K562 (cell line): Measurements from ENCODE around the gene THAP11. TPM values are rescaled to one million over a fixed set of nuclear protein-coding genes. Genes with fewer than 3 reads are reported as not detected.

ENCODE experiments used
- DIDO1 ChIP-seq: fragments of 450-650 bp; IDR thresholded peaks from 2 replicates; pipeline ENCODE4 v1.6.1; 2016; ENCODE audit warnings: low read depth, missing biosample characterization, missing genetic modification characterization
- KDM1A ChIP-seq, 2 experiments: fragments of 450-650 bp; IDR thresholded peaks; 2 replicates each; pipeline ENCODE4 v1.6.1; 2016; ENCODE audit warnings: mild to moderate bottlenecking in 2 of 2
- POU5F1 ChIP-seq: fragments of 150-350 bp; IDR thresholded peaks from 2 replicates; pipeline ENCODE4 v1.6.1; 2014; ENCODE audit warnings: borderline replicate concordance, low read length, low read depth, mild to moderate bottlenecking; ENCODE audit not compliant: partially characterized antibody
- SPI1 ChIP-seq: IDR thresholded peaks from 2 replicates; pipeline ENCODE4 v1.6.1; 2011; ENCODE audit warnings: low read depth, low read length, control low read depth, borderline replicate concordance
- TEAD2 ChIP-seq: fragments of 450-650 bp; IDR thresholded peaks from 2 replicates; pipeline ENCODE4 v1.6.1; 2016; ENCODE audit warnings: missing genetic modification characterization, control low read depth, missing compliant biosample characterization
- TFAM ChIP-seq: fragments of 250-450 bp; sonication (Bioruptor Pico); conservative IDR thresholded peaks from 2 replicates; pipeline ENCODE4 v1.5.0; 2021; ENCODE audit warnings: mild to moderate bottlenecking, moderate library complexity
- ZFX ChIP-seq: sonication (generic); formaldehyde crosslinking; IDR thresholded peaks from 2 replicates; pipeline ENCODE4 v1.8.0; 2022; ENCODE audit warnings: mild to moderate bottlenecking, missing genetic modification reagents, moderate library complexity
- ZNF134 ChIP-seq: fragments of 250-450 bp; sonication (Bioruptor Pico); conservative IDR thresholded peaks from 2 replicates; pipeline ENCODE4 v1.4.0; 2020
- polyA plus RNA-seq, 8 experiments: library from polyadenylated mRNA; depleted of rRNA in 4 of 8; stranded (reverse) in 5 of 8; unstranded in 3 of 8; fragments of >200 nt; fragmentation: Nextera tagmentation in 2 of 8; fragmentation: Illumina TruSeq in 1 of 8; extraction: Ambion mirVana in 2 of 8; extraction: Trizol in 1 of 8; gene quantifications; 2 replicates each; pipeline versions ENCODE4 v1.2.1 to v1.2.3, GENCODE V29; 2011 to 2014; ENCODE audit warnings: inconsistent platforms in 1 of 8, missing spikeins in 1 of 8
- total RNA-seq, 7 experiments: library from RNA; depleted of rRNA in 6 of 7; stranded (reverse); fragments of >200 nt in 6 of 7; fragmentation: Illumina TruSeq in 2 of 7; extraction: Trizol in 2 of 7; gene quantifications; 2 replicates each; pipeline versions ENCODE4 v1.2.1 to v1.2.3, GENCODE V29; 2011 to 2021; ENCODE audit warnings: low replicate concordance in 1 of 7
- TF ChIP-seq, protein P1 (sequence below), 2 experiments: fragments of 450-650 bp in 1 of 2; sonication (generic) in 1 of 2; formaldehyde crosslinking in 1 of 2; IDR thresholded peaks; 2 replicates each; pipeline versions ENCODE4 v1.7.1 to v1.9.0; 2016 to 2022; ENCODE audit warnings: inconsistent platforms in 1 of 2, mild to moderate bottlenecking in 1 of 2, missing genetic modification reagents in 1 of 2
- TF ChIP-seq, protein P2 (sequence below): sonication (generic); formaldehyde crosslinking; IDR thresholded peaks from 2 replicates; pipeline ENCODE4 v1.8.0; 2023; ENCODE audit warnings: mild to moderate bottlenecking, missing genetic modification reagents

Gene THAP11
- total and polyA plus RNA-seq, 9 of the 15 experiments (the other 6 are each of a cell fraction or from before 2014, with no cell fraction given), result 2.4 to 31.6 (median 21.4) TPM

DNA sequence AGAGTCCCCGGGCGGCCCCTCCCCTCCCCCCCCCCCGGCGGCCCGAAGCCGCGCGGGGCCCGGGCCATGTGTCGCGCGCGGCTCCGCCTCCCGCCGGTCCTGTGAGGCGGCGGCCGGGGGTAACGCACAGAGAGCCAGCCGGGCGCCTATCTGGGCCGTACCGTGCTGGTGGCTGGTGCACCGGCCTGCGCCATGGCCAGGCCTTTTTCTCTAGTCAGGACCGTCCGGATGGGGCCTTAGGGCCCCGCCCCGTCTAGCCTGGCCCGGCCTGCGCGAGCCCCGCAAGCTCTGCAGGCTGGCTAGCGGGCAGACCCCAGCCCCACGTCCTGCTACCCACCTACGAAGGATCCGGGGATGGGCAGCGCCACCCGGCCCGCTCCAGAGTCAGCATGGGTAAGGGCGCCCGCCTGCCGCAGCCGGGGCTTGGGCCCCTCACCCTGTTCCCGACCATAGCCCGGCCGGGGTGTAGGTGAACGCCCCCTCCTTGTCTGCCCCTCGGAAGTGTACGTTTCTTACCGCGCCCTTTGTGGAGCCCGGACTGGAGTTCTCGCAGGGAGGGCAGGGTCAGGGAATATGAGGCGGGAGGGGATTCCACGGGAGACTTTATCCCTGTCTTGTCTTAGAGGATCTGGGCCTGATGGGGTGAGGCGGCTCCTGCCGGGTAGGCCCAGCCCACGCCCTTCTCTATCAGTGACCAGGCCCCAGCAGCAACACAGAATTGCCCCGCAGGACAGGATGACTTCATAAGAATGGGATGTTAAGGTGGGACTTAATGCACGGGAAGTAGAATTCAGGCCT is 5.1 kb downstream of the THAP11 start, which contains the start of gene CENPT (continued):
- TF ChIP-seq, protein P1, sequence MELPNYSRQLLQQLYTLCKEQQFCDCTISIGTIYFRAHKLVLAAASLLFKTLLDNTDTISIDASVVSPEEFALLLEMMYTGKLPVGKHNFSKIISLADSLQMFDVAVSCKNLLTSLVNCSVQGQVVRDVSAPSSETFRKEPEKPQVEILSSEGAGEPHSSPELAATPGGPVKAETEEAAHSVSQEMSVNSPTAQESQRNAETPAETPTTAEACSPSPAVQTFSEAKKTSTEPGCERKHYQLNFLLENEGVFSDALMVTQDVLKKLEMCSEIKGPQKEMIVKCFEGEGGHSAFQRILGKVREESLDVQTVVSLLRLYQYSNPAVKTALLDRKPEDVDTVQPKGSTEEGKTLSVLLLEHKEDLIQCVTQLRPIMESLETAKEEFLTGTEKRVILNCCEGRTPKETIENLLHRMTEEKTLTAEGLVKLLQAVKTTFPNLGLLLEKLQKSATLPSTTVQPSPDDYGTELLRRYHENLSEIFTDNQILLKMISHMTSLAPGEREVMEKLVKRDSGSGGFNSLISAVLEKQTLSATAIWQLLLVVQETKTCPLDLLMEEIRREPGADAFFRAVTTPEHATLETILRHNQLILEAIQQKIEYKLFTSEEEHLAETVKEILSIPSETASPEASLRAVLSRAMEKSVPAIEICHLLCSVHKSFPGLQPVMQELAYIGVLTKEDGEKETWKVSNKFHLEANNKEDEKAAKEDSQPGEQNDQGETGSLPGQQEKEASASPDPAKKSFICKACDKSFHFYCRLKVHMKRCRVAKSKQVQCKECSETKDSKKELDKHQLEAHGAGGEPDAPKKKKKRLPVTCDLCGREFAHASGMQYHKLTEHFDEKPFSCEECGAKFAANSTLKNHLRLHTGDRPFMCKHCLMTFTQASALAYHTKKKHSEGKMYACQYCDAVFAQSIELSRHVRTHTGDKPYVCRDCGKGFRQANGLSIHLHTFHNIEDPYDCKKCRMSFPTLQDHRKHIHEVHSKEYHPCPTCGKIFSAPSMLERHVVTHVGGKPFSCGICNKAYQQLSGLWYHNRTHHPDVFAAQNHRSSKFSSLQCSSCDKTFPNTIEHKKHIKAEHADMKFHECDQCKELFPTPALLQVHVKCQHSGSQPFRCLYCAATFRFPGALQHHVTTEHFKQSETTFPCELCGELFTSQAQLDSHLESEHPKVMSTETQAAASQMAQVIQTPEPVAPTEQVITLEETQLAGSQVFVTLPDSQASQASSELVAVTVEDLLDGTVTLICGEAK (IDR thresholded peaks at IDR 0.05), result no peak
- TF ChIP-seq, protein P1 (CRISPR knock-in tag; IDR thresholded peaks at IDR 0.05), result no peak
- TF ChIP-seq KDM1A (IDR thresholded peaks at IDR 0.05) (peak in 1 of 2 experiments; percentile 25; a peak in 1 of 4 replicates), SPI1 (no peak), POU5F1 (no peak), ZNF134 (CRISPR knock-in tag) (no peak), TFAM (CRISPR knock-in tag) (no peak), ZFX (CRISPR knock-in tag) (peak; percentile 86), DIDO1 (no peak), TEAD2 (tag) (no peak)
- TF ChIP-seq, protein P2, sequence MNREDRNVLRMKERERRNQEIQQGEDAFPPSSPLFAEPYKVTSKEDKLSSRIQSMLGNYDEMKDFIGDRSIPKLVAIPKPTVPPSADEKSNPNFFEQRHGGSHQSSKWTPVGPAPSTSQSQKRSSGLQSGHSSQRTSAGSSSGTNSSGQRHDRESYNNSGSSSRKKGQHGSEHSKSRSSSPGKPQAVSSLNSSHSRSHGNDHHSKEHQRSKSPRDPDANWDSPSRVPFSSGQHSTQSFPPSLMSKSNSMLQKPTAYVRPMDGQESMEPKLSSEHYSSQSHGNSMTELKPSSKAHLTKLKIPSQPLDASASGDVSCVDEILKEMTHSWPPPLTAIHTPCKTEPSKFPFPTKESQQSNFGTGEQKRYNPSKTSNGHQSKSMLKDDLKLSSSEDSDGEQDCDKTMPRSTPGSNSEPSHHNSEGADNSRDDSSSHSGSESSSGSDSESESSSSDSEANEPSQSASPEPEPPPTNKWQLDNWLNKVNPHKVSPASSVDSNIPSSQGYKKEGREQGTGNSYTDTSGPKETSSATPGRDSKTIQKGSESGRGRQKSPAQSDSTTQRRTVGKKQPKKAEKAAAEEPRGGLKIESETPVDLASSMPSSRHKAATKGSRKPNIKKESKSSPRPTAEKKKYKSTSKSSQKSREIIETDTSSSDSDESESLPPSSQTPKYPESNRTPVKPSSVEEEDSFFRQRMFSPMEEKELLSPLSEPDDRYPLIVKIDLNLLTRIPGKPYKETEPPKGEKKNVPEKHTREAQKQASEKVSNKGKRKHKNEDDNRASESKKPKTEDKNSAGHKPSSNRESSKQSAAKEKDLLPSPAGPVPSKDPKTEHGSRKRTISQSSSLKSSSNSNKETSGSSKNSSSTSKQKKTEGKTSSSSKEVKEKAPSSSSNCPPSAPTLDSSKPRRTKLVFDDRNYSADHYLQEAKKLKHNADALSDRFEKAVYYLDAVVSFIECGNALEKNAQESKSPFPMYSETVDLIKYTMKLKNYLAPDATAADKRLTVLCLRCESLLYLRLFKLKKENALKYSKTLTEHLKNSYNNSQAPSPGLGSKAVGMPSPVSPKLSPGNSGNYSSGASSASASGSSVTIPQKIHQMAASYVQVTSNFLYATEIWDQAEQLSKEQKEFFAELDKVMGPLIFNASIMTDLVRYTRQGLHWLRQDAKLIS, result no peak; the same call in 1 of the 2 replicates
